ENCODE measurements around the gene DLEC1. TPM values are rescaled to one million over a fixed set of nuclear protein-coding genes. Genes with fewer than 3 reads are reported as not detected.
"Not testable (repeated sequence)": the region's sequence is repeated elsewhere in the genome, so short reads cannot be mapped to it uniquely, and the experiment has no call there.

DLEC1 gene
- total RNA-seq, 2 donors from 2014 or later: 0.25 to 0.52 TPM

DNA sequence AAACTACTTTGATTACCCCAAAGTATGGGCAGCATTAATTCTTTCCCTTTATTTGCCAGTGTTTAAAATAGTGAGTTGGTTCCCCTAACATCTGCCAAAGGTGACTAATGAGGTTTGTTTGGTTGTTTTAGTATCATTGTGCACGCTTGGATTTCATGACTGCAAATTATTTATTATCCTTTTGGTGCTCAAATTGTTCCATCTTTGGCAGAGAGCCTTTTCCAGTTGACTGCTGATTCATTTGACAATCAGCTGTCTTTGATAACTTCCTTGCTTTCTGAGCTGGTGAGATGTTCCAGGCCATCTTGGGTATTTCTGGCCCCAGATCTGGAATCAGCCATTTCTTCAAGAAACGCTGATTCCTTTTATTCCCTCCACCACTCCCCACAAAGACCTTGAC is 8.9 kb downstream of the DLEC1 start:
- H3K4me3 Mint-ChIP-seq: no peak overlapping the region
- DNase-seq (ENCODE audit: low spot score) (no peak), ATAC-seq (no peak)
- H3K27ac Mint-ChIP-seq: no peak overlapping the region
- H3K27me3 Mint-ChIP-seq: no peaks in the 10 kb centered on the region
- no peaks in the 10 kb centered on the region for H3K36me3 Mint-ChIP-seq
- H3K9me3 Mint-ChIP-seq: no peaks in the 10 kb centered on the region
- no peaks in the 10 kb centered on the region for H3K4me1 Mint-ChIP-seq (ENCODE audit: low read depth in 2 of 2)

DNA sequence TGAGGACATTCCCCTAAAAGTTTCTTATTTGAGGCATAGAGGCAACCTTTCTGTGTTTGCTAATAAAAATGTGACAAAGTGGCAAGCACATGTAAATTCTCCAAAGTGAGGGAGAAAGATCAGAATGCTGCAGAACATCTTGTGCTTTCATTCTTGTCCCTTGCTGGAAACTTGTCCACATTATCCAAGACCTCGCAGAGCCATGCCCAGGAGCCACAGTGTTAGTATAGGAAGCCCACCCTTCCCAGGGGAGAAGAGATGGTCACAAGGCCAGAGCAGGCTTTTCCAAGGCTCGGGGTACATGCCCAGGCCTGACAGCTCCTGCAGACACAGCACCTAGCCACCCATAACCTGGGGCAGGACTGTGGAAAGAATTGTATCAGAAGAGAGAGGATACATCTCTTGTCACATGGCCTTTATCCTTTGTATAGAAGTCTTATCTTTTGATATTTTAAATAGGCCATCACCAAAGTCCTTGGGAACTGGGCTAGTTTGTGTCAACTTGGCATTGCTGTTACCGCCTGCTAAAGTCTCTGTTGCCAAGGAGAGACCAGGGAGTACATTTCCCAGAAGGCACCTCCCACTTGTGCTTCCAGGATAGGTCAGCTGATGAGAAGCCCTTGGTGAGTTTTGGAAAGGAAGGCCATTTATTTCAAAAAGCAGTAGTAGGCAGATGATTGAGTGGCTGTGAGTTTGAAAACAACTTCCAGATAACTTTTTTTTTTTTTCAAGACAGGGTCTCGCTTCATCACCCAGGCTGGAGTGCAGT is 10.5 kb downstream of the DLEC1 start:
- Mint-ChIP-seq H3K4me3 (no peak overlapping the region), H3K27me3 (no peaks in the 10 kb centered on the region), H3K27ac (no peak overlapping the region), H3K9me3 (no peaks in the 10 kb centered on the region), H3K4me1 (ENCODE audit: low read depth in 2 of 2) (no peaks in the 10 kb centered on the region), H3K36me3 (no peaks in the 10 kb centered on the region)
- ATAC-seq (no peak), DNase-seq (ENCODE audit: low spot score) (no peak)

- H3K4me1 Mint-ChIP-seq (ENCODE audit: low read depth in 2 of 2): peaks cover 0 to 3% of the 10 kb centered on the region in 2 donors
Measured at GRCh38 chr3:38051131-38051530, 12.1 kb downstream of the DLEC1 start.

GRCh38 chr3:38053286-38053685 is 14.3 kb downstream of the DLEC1 start:
- not testable (repeated sequence) for DNase-seq (ENCODE audit: low spot score); H3K4me3 Mint-ChIP-seq; H3K27me3 Mint-ChIP-seq; H3K4me1 Mint-ChIP-seq (ENCODE audit: low read depth in 2 of 2); H3K9me3 Mint-ChIP-seq; H3K27ac Mint-ChIP-seq; H3K36me3 Mint-ChIP-seq; ATAC-seq

More at GRCh38 chr3:38051131-38051530, 12.1 kb downstream of the DLEC1 start:
- H3K27me3 Mint-ChIP-seq: no peaks in the 10 kb centered on the region
- no peak for DNase-seq (ENCODE audit: low spot score)
- no peaks in the 10 kb centered on the region for H3K36me3 Mint-ChIP-seq
- no peak overlapping the region for H3K27ac Mint-ChIP-seq
- no peak for ATAC-seq
- no peaks in the 10 kb centered on the region for H3K9me3 Mint-ChIP-seq
- no peak overlapping the region for H3K4me3 Mint-ChIP-seq

DNA sequence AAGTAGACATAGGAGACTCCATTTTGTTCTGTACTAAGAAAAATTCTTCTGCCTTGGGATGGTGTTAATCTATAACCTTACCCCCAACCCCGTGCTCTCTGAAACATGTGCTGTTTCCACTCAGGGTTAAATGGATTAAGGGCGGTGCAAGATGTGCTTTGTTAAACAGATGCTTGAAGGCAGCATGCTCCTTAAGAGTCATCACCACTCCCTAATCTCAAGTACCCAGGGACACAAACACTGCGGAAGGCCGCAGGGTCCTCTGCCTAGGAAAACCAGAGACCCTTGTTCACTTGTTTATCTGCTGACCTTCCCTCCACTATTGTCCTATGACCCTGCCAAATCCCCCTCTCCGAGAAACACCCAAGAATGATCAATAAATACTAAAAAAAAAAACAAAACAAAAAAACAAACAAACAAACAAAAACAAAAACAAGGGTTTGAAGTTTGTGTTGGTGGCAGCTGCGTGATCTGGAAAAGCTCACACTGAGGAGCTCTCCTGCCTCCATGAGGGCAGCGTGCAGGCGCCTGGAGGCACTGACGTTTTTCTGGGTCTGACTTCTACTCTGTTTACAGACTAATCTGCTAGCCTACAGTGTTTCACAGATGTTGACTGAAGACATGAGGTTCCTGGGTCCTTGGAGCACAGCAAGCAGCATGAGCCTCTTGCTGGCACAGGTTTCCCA is 14.9 kb downstream of the DLEC1 start:
- not testable (repeated sequence) for H3K36me3 Mint-ChIP-seq; ATAC-seq; H3K27ac Mint-ChIP-seq; H3K4me1 Mint-ChIP-seq (ENCODE audit: low read depth in 2 of 2); DNase-seq (ENCODE audit: low spot score); H3K9me3 Mint-ChIP-seq; H3K4me3 Mint-ChIP-seq; H3K27me3 Mint-ChIP-seq

GRCh38 chr3:38054499-38055001 is 15.5 kb downstream of the DLEC1 start:
- no peak for DNase-seq (ENCODE audit: low spot score)
- Mint-ChIP-seq H3K27ac (no peak overlapping the region), H3K27me3 (no peaks in the 10 kb centered on the region), H3K4me1 (ENCODE audit: low read depth in 2 of 2) (peaks cover 0 to 3% of the 10 kb centered on the region in 2 donors), H3K36me3 (no peaks in the 10 kb centered on the region), H3K4me3 (no peak overlapping the region), H3K9me3 (no peaks in the 10 kb centered on the region)
- peak in 1 of 2 donors; percentile 27 for ATAC-seq

DNA sequence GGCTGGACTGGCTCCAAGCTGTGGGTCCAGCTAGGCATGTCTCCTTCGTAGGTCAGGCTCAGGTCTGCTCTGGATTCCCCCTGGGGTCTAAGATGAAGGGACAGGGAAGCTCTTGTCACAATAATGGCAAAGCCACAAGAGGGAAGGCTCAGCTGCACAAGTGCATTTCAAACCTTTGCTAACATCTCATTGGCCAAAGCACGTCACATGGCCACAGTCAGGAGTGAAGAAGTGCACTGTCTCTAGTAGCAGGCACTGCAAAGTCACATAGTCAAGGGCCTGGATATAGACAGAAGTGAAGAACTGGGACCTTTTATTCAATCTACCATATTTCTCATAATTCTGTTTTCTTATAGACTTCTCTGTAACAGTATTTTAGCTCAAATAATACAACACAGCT is 20.1 kb downstream of the DLEC1 start:
- Mint-ChIP-seq H3K27me3 (no peaks in the 10 kb centered on the region), H3K4me3 (no peak overlapping the region), H3K4me1 (ENCODE audit: low read depth in 2 of 2) (peaks cover 0 to 8% of the 10 kb centered on the region in 2 donors), H3K36me3 (no peaks in the 10 kb centered on the region), H3K9me3 (no peaks in the 10 kb centered on the region), H3K27ac (no peak overlapping the region)
- DNase-seq (ENCODE audit: low spot score): no peak
- ATAC-seq: no peak

- Mint-ChIP-seq H3K27ac (no peak overlapping the region), H3K4me1 (ENCODE audit: low read depth in 2 of 2) (peaks cover 0 to 8% of the 10 kb centered on the region in 2 donors), H3K4me3 (no peak overlapping the region), H3K27me3 (no peaks in the 10 kb centered on the region), H3K36me3 (no peaks in the 10 kb centered on the region), H3K9me3 (no peaks in the 10 kb centered on the region)
- ATAC-seq (no peak), DNase-seq (ENCODE audit: low spot score) (no peak)
Measured at GRCh38 chr3:38059591-38059990, 20.6 kb downstream of the DLEC1 start.

DNA sequence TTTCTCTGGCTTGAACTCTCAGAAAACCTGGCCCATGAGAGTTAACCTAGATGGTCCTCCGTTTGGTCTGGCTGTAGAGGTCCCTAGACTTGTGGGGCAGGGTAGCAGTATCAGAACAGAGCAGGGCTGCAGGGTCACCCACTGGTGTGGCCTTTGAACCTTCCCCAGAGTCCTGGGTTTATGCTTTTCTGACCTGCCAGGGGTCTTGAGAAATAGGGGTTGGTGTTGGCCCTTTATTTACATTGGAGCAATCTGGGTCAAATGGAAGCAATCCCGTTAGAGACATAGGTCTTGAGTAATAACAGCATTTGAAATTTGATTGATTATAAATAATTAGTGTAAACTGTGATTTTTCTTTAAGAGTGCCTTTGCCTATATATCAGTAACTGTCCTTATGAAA is 23.8 kb downstream of the DLEC1 start:
- Mint-ChIP-seq H3K27ac (no peak overlapping the region), H3K4me1 (ENCODE audit: low read depth in 2 of 2) (peaks cover 0 to 6% of the 10 kb centered on the region in 2 donors), H3K27me3 (no peaks in the 10 kb centered on the region), H3K36me3 (no peaks in the 10 kb centered on the region), H3K4me3 (no peak overlapping the region), H3K9me3 (no peaks in the 10 kb centered on the region)
- DNase-seq (ENCODE audit: low spot score): no peak
- no peak for ATAC-seq

DNA sequence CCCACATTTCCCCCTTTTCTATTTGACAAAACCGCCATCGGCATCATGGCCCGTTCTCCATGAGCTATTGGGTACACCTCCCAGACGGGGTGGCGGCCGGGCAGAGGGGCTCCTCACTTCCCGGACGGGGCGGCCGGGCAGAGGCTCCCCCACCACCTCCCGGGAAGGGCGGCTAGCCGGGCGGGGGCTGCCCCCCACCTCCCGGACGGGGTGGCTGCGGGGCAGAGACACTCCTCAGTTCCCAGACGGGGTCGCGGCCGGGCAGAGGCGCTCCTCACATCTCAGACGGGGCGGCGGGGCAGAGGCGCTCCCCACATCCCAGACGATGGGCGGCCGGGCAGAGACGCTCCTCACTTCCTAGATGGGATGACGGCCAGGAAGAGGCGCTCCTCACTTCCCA is 25.4 kb downstream of the DLEC1 start:
- H3K4me1 Mint-ChIP-seq (ENCODE audit: low read depth in 2 of 2); ATAC-seq; DNase-seq (ENCODE audit: low spot score); H3K27me3 Mint-ChIP-seq; H3K9me3 Mint-ChIP-seq; H3K4me3 Mint-ChIP-seq; H3K27ac Mint-ChIP-seq; H3K36me3 Mint-ChIP-seq: not testable (repeated sequence)

DNA sequence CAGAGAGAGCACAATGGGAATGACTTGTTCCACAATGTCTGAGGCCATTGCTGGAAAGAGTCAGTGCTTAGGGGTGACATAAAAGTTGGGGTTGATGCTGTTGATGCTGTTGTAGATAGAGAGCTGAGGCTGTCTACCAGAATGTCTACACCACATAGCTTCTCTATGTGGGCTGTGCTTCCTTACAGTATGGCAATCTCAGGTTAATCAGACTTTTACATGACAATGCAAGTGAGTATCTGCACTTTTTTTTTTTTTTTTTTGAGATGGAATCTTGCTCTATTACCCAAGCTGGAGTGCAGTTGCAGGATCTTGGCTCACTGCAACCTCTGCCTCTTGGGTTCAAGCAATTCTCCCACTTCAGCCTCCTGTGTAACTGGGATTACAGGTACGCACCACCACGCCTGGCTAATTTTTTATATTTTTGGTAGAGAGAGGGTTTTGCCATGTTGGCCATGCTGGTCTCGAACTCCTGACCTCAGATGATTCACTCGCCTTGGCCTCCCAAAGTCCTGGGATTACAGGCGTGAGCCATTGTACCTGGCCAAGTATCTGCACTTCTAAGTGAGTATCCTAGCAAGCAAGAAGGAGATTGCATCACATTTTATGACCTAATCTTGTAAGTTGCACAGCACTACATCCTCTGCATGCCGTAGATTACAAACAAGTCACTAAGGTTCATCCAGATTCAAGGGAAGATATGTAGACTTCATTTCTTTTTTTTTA is 28.7 kb downstream of the DLEC1 start:
- Mint-ChIP-seq H3K27ac (no peak overlapping the region), H3K27me3 (no peaks in the 10 kb centered on the region), H3K36me3 (no peaks in the 10 kb centered on the region), H3K4me3 (no peak overlapping the region), H3K9me3 (no peaks in the 10 kb centered on the region), H3K4me1 (ENCODE audit: low read depth in 2 of 2) (no peaks in the 10 kb centered on the region)
- ATAC-seq: peak in 1 of 2 donors; percentile 66
- DNase-seq (ENCODE audit: low spot score): no peak

DNA sequence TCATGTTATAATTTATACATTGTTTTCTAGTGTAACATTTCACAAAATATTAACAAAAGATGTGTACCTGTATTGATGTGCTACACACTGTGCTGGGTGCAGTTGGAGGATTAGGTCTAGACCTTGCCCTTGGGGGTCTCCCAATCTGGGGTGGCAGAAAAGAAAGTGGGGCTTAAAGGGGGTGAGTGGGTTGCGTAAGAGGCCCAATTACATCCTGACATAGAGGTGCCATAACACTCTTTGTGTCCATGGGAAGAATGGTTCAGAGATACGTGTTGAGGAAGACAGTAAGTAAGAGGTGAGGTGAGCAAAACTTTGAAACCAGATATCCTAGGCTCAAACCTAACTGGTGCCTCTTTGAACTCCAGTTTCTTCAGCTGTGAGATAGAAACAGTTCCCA is 31.0 kb downstream of the DLEC1 start:
- H3K4me1 Mint-ChIP-seq (ENCODE audit: low read depth in 2 of 2): no peaks in the 10 kb centered on the region
- H3K27ac Mint-ChIP-seq: no peak overlapping the region
- H3K4me3 Mint-ChIP-seq: no peak overlapping the region
- no peaks in the 10 kb centered on the region for H3K36me3 Mint-ChIP-seq
- H3K27me3 Mint-ChIP-seq: peaks cover 0 to 2% of the 10 kb centered on the region in 2 donors
- H3K9me3 Mint-ChIP-seq: no peaks in the 10 kb centered on the region
- no peak for ATAC-seq
- no peak for DNase-seq (ENCODE audit: low spot score)

DNA sequence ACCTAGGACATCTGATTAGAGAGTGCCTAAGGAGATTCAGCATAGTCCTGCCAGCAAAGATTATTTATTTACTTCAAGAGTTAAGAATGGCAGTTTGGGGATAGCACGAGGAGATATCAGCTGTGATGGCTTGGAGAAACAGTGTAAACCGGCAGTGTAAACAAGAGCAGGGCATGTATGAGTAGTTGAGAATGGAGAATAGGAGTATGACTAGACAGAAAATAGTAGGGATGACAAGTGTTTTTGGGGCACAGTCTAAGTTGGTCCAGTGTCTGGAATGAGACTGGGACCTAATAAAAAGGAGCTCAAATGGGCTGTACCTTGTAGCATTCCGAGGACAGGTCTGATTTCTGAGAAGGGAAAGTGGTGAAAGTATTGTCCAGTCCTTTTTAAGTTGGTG is 38.1 kb downstream of the DLEC1 start:
- ATAC-seq; H3K27ac Mint-ChIP-seq; H3K4me1 Mint-ChIP-seq (ENCODE audit: low read depth in 2 of 2); H3K9me3 Mint-ChIP-seq; H3K36me3 Mint-ChIP-seq; DNase-seq (ENCODE audit: low spot score); H3K27me3 Mint-ChIP-seq; H3K4me3 Mint-ChIP-seq: not testable (repeated sequence)

DNA sequence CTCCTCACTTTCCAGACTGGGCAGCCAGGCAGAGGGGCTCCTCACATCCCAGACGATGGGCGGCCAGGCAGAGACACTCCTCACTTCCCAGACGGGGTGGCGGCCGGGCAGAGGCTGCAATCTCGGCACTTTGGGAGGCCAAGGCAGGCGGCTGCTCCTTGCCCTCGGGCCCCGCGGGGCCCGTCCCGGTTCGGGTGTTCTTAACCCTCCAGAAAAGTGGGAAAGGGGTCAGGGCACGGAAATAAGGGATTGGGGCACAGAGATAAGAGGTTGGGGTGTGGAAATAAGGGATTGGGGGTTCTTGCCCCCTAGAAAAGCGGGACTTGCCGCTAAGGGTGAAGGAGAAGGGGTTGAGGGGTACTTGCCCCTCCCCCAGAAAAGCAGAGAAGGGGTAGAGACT is 43.3 kb downstream of the DLEC1 start:
- H3K36me3 Mint-ChIP-seq; H3K27ac Mint-ChIP-seq; H3K9me3 Mint-ChIP-seq; H3K4me1 Mint-ChIP-seq (ENCODE audit: low read depth in 2 of 2); H3K27me3 Mint-ChIP-seq; H3K4me3 Mint-ChIP-seq; DNase-seq (ENCODE audit: low spot score); ATAC-seq: not testable (repeated sequence)

Data from natural killer cell treated with Interleukin-12 subunit alpha and Interleukin-12 subunit beta and Interleukin-15 and Interleukin-18, amount 100 ng/mL, for 72 hours (primary cell).